GM12872 (cell line): Measurements from ENCODE around the gene THUMPD2.

Source experiments
- TF ChIP-seq, protein P1 (sequence below): IDR thresholded peaks from 3 replicates; pipeline ENCODE4 v1.5.1; 2011; ENCODE audit warnings: low read depth, mild to moderate bottlenecking, low read length, moderate library complexity; ENCODE audit not compliant: insufficient read depth

The THUMPD2 gene

GRCh38 chr2:39779341-39779851 is 338 bp upstream of the THUMPD2 start:
- TF ChIP-seq, protein P1, sequence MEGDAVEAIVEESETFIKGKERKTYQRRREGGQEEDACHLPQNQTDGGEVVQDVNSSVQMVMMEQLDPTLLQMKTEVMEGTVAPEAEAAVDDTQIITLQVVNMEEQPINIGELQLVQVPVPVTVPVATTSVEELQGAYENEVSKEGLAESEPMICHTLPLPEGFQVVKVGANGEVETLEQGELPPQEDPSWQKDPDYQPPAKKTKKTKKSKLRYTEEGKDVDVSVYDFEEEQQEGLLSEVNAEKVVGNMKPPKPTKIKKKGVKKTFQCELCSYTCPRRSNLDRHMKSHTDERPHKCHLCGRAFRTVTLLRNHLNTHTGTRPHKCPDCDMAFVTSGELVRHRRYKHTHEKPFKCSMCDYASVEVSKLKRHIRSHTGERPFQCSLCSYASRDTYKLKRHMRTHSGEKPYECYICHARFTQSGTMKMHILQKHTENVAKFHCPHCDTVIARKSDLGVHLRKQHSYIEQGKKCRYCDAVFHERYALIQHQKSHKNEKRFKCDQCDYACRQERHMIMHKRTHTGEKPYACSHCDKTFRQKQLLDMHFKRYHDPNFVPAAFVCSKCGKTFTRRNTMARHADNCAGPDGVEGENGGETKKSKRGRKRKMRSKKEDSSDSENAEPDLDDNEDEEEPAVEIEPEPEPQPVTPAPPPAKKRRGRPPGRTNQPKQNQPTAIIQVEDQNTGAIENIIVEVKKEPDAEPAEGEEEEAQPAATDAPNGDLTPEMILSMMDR = no peak

DNA sequence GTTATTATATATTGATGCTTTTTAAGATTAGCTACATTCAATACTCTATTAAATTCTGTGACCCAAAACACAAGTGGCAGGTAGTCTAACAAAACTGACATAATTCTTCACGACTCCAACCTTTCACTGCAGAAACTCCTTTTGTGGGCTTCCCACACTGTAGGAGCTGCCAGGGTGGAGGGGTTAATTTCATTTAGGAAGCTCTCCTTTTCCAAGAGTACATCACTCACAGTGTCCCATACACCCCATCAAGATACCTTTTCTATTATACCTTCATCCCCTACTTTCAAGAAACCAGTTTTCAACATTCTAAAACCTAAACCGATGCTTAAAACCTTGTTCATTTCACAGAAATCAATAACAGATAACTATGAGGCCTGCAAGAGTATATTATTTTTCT is 825 bp downstream of the THUMPD2 start:
- TF ChIP-seq, protein P1 = no peak

- TF ChIP-seq, protein P1 = no peak
Measured at GRCh38 chr2:39772812-39773152, 6.3 kb downstream of the THUMPD2 start.

GRCh38 chr2:39772086-39772811 is 6.8 kb downstream of the THUMPD2 start:
- TF ChIP-seq, protein P1 = no peak

DNA sequence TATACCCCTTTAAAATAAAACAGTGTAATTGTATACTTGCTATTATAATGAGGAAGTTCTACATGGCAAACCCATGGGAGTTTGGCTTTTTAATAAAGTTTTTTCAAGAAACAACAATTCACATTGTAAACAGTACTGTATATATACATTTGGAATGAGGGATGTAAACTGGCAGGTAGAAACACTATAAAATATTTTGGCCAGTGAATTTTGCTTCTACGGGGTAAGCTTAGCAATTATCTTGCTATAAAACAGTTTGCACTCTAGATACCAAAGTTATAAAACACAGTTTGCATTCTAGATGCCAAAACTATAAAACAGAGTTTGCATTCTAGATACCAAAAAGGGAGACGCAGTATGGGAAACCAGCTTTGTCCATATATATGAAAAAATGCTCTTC is 16.6 kb downstream of the THUMPD2 start:
- TF ChIP-seq, protein P1 = no peak

DNA sequence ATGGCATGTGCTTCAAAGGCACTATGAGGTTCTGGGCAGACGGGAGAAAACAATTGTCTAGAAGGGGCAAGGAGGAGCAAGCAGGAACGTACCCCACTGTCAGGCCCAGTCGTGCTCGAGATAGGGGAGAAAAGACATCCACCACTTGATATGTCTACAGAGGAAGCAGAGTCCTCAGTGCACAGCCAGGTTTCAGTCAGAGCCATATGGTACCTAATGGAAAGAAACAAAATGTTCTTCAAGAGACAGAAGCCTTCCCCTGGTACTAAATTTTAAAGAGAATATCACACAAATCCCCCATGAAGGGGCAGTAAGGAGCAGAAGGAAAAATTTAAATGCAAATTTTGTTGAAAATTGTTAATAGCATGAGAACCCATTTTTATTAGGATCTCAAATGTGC is 21.9 kb downstream of the THUMPD2 start:
- TF ChIP-seq, protein P1 = no peak

GRCh38 chr2:39755466-39755865 is 23.6 kb downstream of the THUMPD2 start:
- TF ChIP-seq, protein P1 = no peak
